A549 (cell line): ENCODE data around the gene CRACR2B.

Source experiments
- CEBPB ChIP-seq, 2 experiments: fragments of >200 bp in 1 of 2; sonication (Bioruptor Twin) in 1 of 2; formaldehyde crosslinking in 1 of 2; IDR thresholded peaks; 2 replicates each; pipeline ENCODE4 v1.6.1; 2012 to 2016
- CTCF ChIP-seq: fragments of >200 bp; sonication (Bioruptor Twin); formaldehyde crosslinking; IDR thresholded peaks from 3 replicates; pipeline ENCODE4 v1.5.1; 2016
- MAZ ChIP-seq: fragments of 150-350 bp; IDR thresholded peaks from 2 replicates; pipeline ENCODE4 v1.6.1; 2014; ENCODE audit warnings: antibody characterized with exemption, low read depth, low read length, borderline replicate concordance
- MYC ChIP-seq: IDR thresholded peaks from 2 replicates; pipeline ENCODE4 v1.6.1; 2012; ENCODE audit warnings: mild to moderate bottlenecking, inconsistent platforms, low read length, improper control_type of control experiment, borderline replicate concordance

GRCh38 chr11:782264-783174, 45.2 kb upstream of the CRACR2B start:
- no peak for TF ChIP-seq MAZ
- TF ChIP-seq CEBPB (IDR thresholded peaks at IDR 0.05) = no peak
- no peak for TF ChIP-seq CTCF
- no peak for TF ChIP-seq MYC
